Lower leg skin (tissue), 3 donors: ENCODE measurements around the gene SH2D3A.

ENCODE experiments used
- POLR2A ChIP-seq, 2 donors: fragments of 450-650 bp; IDR thresholded peaks; one replicate each; pipeline ENCODE4 v1.6.1; 2016 to 2017; ENCODE audit warnings: antibody characterized with exemption in 2 of 2, mild to moderate bottlenecking in 1 of 2, moderate library complexity in 1 of 2
- TF ChIP-seq, protein P1 (sequence below), 3 donors: fragments of 450-650 bp; IDR thresholded peaks; one replicate each; pipeline ENCODE4 v1.5.1; 2016; ENCODE audit warnings: antibody characterized with exemption in 3 of 3, mild to moderate bottlenecking in 3 of 3, moderate library complexity in 2 of 3

DNA sequence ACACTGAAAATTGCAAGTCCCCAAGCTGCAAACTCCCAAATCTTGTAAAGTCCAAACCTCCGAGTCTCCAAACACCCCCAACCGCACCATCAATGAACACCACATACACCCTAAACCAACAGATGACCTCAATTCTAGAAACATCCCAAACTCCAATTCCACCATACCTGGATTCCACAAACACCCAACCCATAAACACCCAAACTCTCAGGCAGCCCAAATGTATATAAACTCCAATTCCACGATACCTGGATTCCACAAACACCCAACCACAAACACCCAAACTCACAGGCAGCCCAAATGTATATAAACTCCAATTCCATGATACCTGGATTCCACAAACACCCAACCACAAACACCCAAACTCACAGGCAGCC lies 47.3 kb downstream of the SH2D3A start:
- no peak for TF ChIP-seq POLR2A (IDR thresholded peaks at IDR 0.05)
- TF ChIP-seq, protein P1, sequence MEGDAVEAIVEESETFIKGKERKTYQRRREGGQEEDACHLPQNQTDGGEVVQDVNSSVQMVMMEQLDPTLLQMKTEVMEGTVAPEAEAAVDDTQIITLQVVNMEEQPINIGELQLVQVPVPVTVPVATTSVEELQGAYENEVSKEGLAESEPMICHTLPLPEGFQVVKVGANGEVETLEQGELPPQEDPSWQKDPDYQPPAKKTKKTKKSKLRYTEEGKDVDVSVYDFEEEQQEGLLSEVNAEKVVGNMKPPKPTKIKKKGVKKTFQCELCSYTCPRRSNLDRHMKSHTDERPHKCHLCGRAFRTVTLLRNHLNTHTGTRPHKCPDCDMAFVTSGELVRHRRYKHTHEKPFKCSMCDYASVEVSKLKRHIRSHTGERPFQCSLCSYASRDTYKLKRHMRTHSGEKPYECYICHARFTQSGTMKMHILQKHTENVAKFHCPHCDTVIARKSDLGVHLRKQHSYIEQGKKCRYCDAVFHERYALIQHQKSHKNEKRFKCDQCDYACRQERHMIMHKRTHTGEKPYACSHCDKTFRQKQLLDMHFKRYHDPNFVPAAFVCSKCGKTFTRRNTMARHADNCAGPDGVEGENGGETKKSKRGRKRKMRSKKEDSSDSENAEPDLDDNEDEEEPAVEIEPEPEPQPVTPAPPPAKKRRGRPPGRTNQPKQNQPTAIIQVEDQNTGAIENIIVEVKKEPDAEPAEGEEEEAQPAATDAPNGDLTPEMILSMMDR (IDR thresholded peaks at IDR 0.05), result no peak
